GM23338 (cell line): ENCODE measurements around the gene CACNA1G.

Source experiments
- POLR2AphosphoS5 ChIP-seq: IDR thresholded peaks from 2 replicates; pipeline ENCODE4 v1.6.1; 2016; ENCODE audit warnings: antibody characterized with exemption, low read depth
- ZNF114 ChIP-seq: fragments of 250-450 bp; sonication (Bioruptor Pico); IDR thresholded peaks from 2 replicates; pipeline ENCODE4 v1.5.0; 2020; ENCODE audit warnings: mild to moderate bottlenecking, moderate library complexity
- TF ChIP-seq, protein P1 (sequence below), 2 experiments: fragments of 200-600 bp in 1 of 2; sonication (generic) in 1 of 2; conservative IDR thresholded peaks; 2 replicates each; pipeline versions ENCODE4 v1.5.1 to v1.6.1; 2016 to 2017; ENCODE audit warnings: antibody characterized with exemption in 2 of 2, low read depth in 2 of 2, mild to moderate bottlenecking in 2 of 2, moderate library complexity in 1 of 2

GRCh38 chr17:50653738-50654137, 93.2 kb downstream of the CACNA1G start:
- TF ChIP-seq, protein P1, sequence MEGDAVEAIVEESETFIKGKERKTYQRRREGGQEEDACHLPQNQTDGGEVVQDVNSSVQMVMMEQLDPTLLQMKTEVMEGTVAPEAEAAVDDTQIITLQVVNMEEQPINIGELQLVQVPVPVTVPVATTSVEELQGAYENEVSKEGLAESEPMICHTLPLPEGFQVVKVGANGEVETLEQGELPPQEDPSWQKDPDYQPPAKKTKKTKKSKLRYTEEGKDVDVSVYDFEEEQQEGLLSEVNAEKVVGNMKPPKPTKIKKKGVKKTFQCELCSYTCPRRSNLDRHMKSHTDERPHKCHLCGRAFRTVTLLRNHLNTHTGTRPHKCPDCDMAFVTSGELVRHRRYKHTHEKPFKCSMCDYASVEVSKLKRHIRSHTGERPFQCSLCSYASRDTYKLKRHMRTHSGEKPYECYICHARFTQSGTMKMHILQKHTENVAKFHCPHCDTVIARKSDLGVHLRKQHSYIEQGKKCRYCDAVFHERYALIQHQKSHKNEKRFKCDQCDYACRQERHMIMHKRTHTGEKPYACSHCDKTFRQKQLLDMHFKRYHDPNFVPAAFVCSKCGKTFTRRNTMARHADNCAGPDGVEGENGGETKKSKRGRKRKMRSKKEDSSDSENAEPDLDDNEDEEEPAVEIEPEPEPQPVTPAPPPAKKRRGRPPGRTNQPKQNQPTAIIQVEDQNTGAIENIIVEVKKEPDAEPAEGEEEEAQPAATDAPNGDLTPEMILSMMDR (conservative IDR thresholded peaks at IDR 0.05; ENCODE audit: low read depth in 2 of 2): no peak
- TF ChIP-seq POLR2AphosphoS5 (no peak), ZNF114 (no peak)
